Hepatocyte (in vitro differentiated cells): Measurements from ENCODE around the gene TAF10.

Experiments
- CTCF ChIP-seq: fragments of 200-600 bp; sonication (generic); IDR thresholded peaks from 2 replicates; pipeline ENCODE4 v1.5.1; 2016; ENCODE audit warnings: antibody characterized with exemption, mild to moderate bottlenecking; ENCODE audit not compliant: poor library complexity
- EZH2 ChIP-seq: fragments of 200-600 bp; sonication (generic); IDR thresholded peaks from 2 replicates; pipeline ENCODE4 v1.6.1; 2016; ENCODE audit warnings: antibody characterized with exemption, mild to moderate bottlenecking, borderline replicate concordance
- EZH2phosphoT487 ChIP-seq: fragments of 200-600 bp; sonication (generic); IDR thresholded peaks from one replicate; pipeline ENCODE4 v1.6.1; 2018; ENCODE audit warnings: antibody characterized with exemption, mild to moderate bottlenecking, low read depth, moderate library complexity; ENCODE audit not compliant: unreplicated experiment, severe bottlenecking

- TF ChIP-seq CTCF, result no peak
- no peak for TF ChIP-seq EZH2
- no peak for TF ChIP-seq EZH2phosphoT487
Measured at GRCh38 chr11:6655020-6655789, 43.2 kb upstream of the TAF10 start.
